Progenitor cell of endocrine pancreas (in vitro differentiated cells): ENCODE results near the gene GOLGA6A. TPM values are rescaled to one million over a fixed set of nuclear protein-coding genes. Genes with fewer than 3 reads are reported as not detected.
A peak's percentile ranks its signal among the peaks of the same experiment; 100 is the strongest.
"Not testable (repeated sequence)": the region's sequence is repeated elsewhere in the genome, so short reads cannot be mapped to it uniquely, and the experiment has no call there.

Experiments used
- DNase-seq: peaks from one replicate; pipeline ENCODE4 v3.0.0; 2021; ENCODE audit warnings: low spot score; ENCODE audit not compliant: unreplicated experiment
- H3K27ac Mint-ChIP-seq: 2 replicates; pipeline ENCODE4 v1.8.0; 2021; ENCODE audit warnings: mild to moderate bottlenecking, moderate library complexity, mixed read lengths
- H3K27me3 Mint-ChIP-seq: 2 replicates; pipeline ENCODE4 v1.8.0; 2021; ENCODE audit warnings: mixed read lengths
- H3K36me3 Mint-ChIP-seq: 2 replicates; pipeline ENCODE4 v1.8.0; 2022; ENCODE audit warnings: mixed read lengths; ENCODE audit not compliant: insufficient read depth
- H3K4me1 Mint-ChIP-seq: 2 replicates; pipeline ENCODE4 v1.8.0; 2021; ENCODE audit warnings: low read depth, mixed read lengths
- H3K4me3 Mint-ChIP-seq: 2 replicates; pipeline ENCODE4 v1.8.0; 2021; ENCODE audit warnings: low read depth, mild to moderate bottlenecking, moderate library complexity, mixed read lengths
- H3K9me3 Mint-ChIP-seq: 2 replicates; pipeline ENCODE4 v1.8.0; 2021; ENCODE audit warnings: low read depth, mixed read lengths
- CTCF ChIP-seq: fragments of 200-600 bp; sonication (generic); IDR thresholded peaks from one replicate; pipeline ENCODE4 v1.5.0; 2021; ENCODE audit warnings: antibody characterized with exemption, mild to moderate bottlenecking; ENCODE audit not compliant: unreplicated experiment
- total RNA-seq: library from RNA; stranded (reverse); gene quantifications from 2 replicates; pipeline ENCODE4 v1.2.1, GENCODE V29; 2021

The GOLGA6A gene
- total RNA-seq, 1 donor from 2014 or later = 0.89 TPM

GRCh38 chr15:74120426-74120825, 38.1 kb upstream of the GOLGA6A start:
- TF ChIP-seq CTCF = no peak
- no peaks in the 10 kb centered on the region for H3K9me3 Mint-ChIP-seq
- H3K4me3 Mint-ChIP-seq = no peak overlapping the region
- no peak overlapping the region for H3K27ac Mint-ChIP-seq
- peaks cover 55% of the 10 kb centered on the region for H3K27me3 Mint-ChIP-seq
- no peak for DNase-seq
- H3K36me3 Mint-ChIP-seq = no peaks in the 10 kb centered on the region
- H3K4me1 Mint-ChIP-seq = no peaks in the 10 kb centered on the region

- peaks cover 22% of the 10 kb centered on the region for H3K27me3 Mint-ChIP-seq
- H3K36me3 Mint-ChIP-seq = no peaks in the 10 kb centered on the region
- no peaks in the 10 kb centered on the region for H3K4me1 Mint-ChIP-seq
- DNase-seq = no peak
- no peak overlapping the region for H3K4me3 Mint-ChIP-seq
- no peak for TF ChIP-seq CTCF
- no peak overlapping the region for H3K27ac Mint-ChIP-seq
- H3K9me3 Mint-ChIP-seq = no peaks in the 10 kb centered on the region
Observed at GRCh38 chr15:74109713-74110112, 27.4 kb upstream of the GOLGA6A start.

- not testable (repeated sequence) for H3K9me3 Mint-ChIP-seq, H3K36me3 Mint-ChIP-seq, H3K4me3 Mint-ChIP-seq, H3K4me1 Mint-ChIP-seq, DNase-seq, H3K27ac Mint-ChIP-seq
- peaks cover 16% of the 10 kb centered on the region for H3K27me3 Mint-ChIP-seq
- peak; percentile 23 for TF ChIP-seq CTCF
Observed at GRCh38 chr15:74108611-74109010, 26.3 kb upstream of the GOLGA6A start.

- TF ChIP-seq CTCF = no peak
- no peaks in the 10 kb centered on the region for H3K9me3 Mint-ChIP-seq
- H3K36me3 Mint-ChIP-seq = no peaks in the 10 kb centered on the region
- no peak overlapping the region for H3K4me3 Mint-ChIP-seq
- no peaks in the 10 kb centered on the region for H3K4me1 Mint-ChIP-seq
- peaks cover 13% of the 10 kb centered on the region for H3K27me3 Mint-ChIP-seq
- DNase-seq = no peak
- no peak overlapping the region for H3K27ac Mint-ChIP-seq
Observed at GRCh38 chr15:74108111-74108510, 25.8 kb upstream of the GOLGA6A start.

- not testable (repeated sequence) for H3K4me1 Mint-ChIP-seq, H3K36me3 Mint-ChIP-seq, H3K9me3 Mint-ChIP-seq, H3K27me3 Mint-ChIP-seq
- H3K4me3 Mint-ChIP-seq = peak overlapping the region; percentile 86
- DNase-seq = peak; percentile 89
- H3K27ac Mint-ChIP-seq = peak overlapping the region; percentile 96
Observed at GRCh38 chr15:74099963-74100733, 17.8 kb upstream of the GOLGA6A start.

GRCh38 chr15:74096753-74097474, 14.6 kb upstream of the GOLGA6A start:
- H3K36me3 Mint-ChIP-seq, H3K4me3 Mint-ChIP-seq, H3K4me1 Mint-ChIP-seq, H3K27me3 Mint-ChIP-seq, H3K9me3 Mint-ChIP-seq, H3K27ac Mint-ChIP-seq, DNase-seq: not testable (repeated sequence)

GRCh38 chr15:74095610-74096009, 13.3 kb upstream of the GOLGA6A start:
- H3K4me3 Mint-ChIP-seq, H3K27ac Mint-ChIP-seq, H3K27me3 Mint-ChIP-seq, H3K4me1 Mint-ChIP-seq, H3K36me3 Mint-ChIP-seq, H3K9me3 Mint-ChIP-seq, DNase-seq: not testable (repeated sequence)

- DNase-seq, H3K4me3 Mint-ChIP-seq, H3K36me3 Mint-ChIP-seq, H3K4me1 Mint-ChIP-seq, H3K27me3 Mint-ChIP-seq, H3K27ac Mint-ChIP-seq, H3K9me3 Mint-ChIP-seq: not testable (repeated sequence)
Observed at GRCh38 chr15:74094567-74094966, 12.2 kb upstream of the GOLGA6A start.

GRCh38 chr15:74075781-74076180, 6.6 kb downstream of the GOLGA6A start:
- not testable (repeated sequence) for H3K27me3 Mint-ChIP-seq, H3K36me3 Mint-ChIP-seq, H3K4me3 Mint-ChIP-seq, H3K4me1 Mint-ChIP-seq, H3K27ac Mint-ChIP-seq, H3K9me3 Mint-ChIP-seq, DNase-seq
